SK-N-SH (cell line): ENCODE measurements around the gene ENOX1.

Experiments
- CTCF ChIP-seq: fragments of 200-600 bp; sonication (generic); IDR thresholded peaks from 2 replicates; pipeline ENCODE4 v1.6.1; 2017; ENCODE audit warnings: antibody characterized with exemption, mild to moderate bottlenecking, moderate library complexity
- FOSL2 ChIP-seq: IDR thresholded peaks from 2 replicates; pipeline ENCODE4 v1.4.0; 2012; ENCODE audit warnings: low read depth, mild to moderate bottlenecking, moderate library complexity, borderline replicate concordance
- JUND ChIP-seq: IDR thresholded peaks from 2 replicates; pipeline ENCODE4 v1.4.0; 2012
- RAD21 ChIP-seq: IDR thresholded peaks from 2 replicates; pipeline ENCODE4 v1.6.1; 2012; ENCODE audit warnings: mild to moderate bottlenecking, low read length
- YY1 ChIP-seq: IDR thresholded peaks from 2 replicates; pipeline ENCODE4 v1.4.0; 2012; ENCODE audit warnings: low read depth, mild to moderate bottlenecking

- TF ChIP-seq JUND = no peak
- no peak for TF ChIP-seq CTCF
- no peak for TF ChIP-seq RAD21
- TF ChIP-seq YY1 = no peak
- no peak for TF ChIP-seq FOSL2
Measured at GRCh38 chr13:43478211-43478610, 308.6 kb downstream of the ENOX1 start.
